ENCODE results near the gene PCDHGA9. TPM values are rescaled to one million over a fixed set of nuclear protein-coding genes. Genes with fewer than 3 reads are reported as not detected.
"Not testable (repeated sequence)": the region's sequence is repeated elsewhere in the genome, so short reads cannot be mapped to it uniquely, and the experiment has no call there.

Gene PCDHGA9
- total and polyA plus RNA-seq, 2 donors (not counting 3 experiments of a cell fraction or from before 2014, with no cell fraction given), result 1.1 to 3.9 TPM

GRCh38 chr5:141393267-141393666, 9.3 kb upstream of the PCDHGA9 start:
- no peak overlapping the region for H3K4me3 ChIP-seq (replicated peaks in 1 of 3; ENCODE audit: insufficient read depth in 1 of 3, low read depth in 1 of 3, low read length in 3 of 3)
- H4K20me1 ChIP-seq (replicated peaks; ENCODE audit: control insufficient read depth, extremely low read depth, insufficient read depth, low read length), result no peaks in the 10 kb centered on the region
- no peak overlapping the region for H3K27ac ChIP-seq (ENCODE audit: insufficient read depth, low read depth, low read length)
- peaks cover 2% of the 10 kb centered on the region for H3K9me3 ChIP-seq (replicated peaks; ENCODE audit: control insufficient read depth, insufficient read depth, low read length)
- intact Hi-C loops (cut with micrococcal nuclease) (no loop called here), dilution Hi-C loops (cut with MboI; ENCODE audit: extremely low pct_ligation_motif_present, low sequenced_read_pairs) (no loop called here)
- DNase-seq (ENCODE audit: low read depth, low spot score) (no peak), FAIRE-seq (no peak)
- no peaks in the 10 kb centered on the region for H3K9me1 ChIP-seq (replicated peaks; ENCODE audit: control insufficient read depth, extremely low read depth, insufficient read depth, low read length)
- H3K4me2 ChIP-seq (ENCODE audit: insufficient read depth, low read length), result no peak overlapping the region
- no peak overlapping the region for H2AFZ ChIP-seq (ENCODE audit: low read depth, low read length)
- no peak overlapping the region for H3K9ac ChIP-seq (replicated peaks; ENCODE audit: extremely low read depth, insufficient read depth, low read length)
- H3K79me2 ChIP-seq (ENCODE audit: control insufficient read depth, insufficient read depth, low read length), result no peaks in the 10 kb centered on the region
- CTCF ChIA-PET, result interaction anchor here (0.8 to 3.7 kb wide), 4 partner anchors 20 to 171 kb away, joined by 3 to 16 read pairs (median 6); partner anchors contain the start of genes PCDHGA10 and PCDHGA3
- no TSS peak for BruUV-seq (replicated peaks)
- H3K4me1 ChIP-seq (ENCODE audit: control insufficient read depth, extremely low read depth, insufficient read depth, low read length), result no peaks in the 10 kb centered on the region
- peaks cover 29 to 75% of the 10 kb centered on the region in 2 experiments for H3K27me3 ChIP-seq (ENCODE audit: control insufficient read depth in 2 of 2, insufficient read depth in 2 of 2, low read length in 2 of 2)
- no peaks in the 10 kb centered on the region for H3K36me3 ChIP-seq (ENCODE audit: control insufficient read depth in 2 of 2, extremely low read depth in 1 of 2, insufficient read depth in 2 of 2, low read length in 2 of 2)
- POLR2A ChIA-PET, result no interaction called here
- no peak for TF ChIP-seq POLR2A (IDR thresholded peaks at IDR 0.05; ENCODE audit: low read depth, low read length)
- TF ChIP-seq GATA2 (IDR thresholded peaks at IDR 0.05; ENCODE audit: insufficient read depth, insufficient read length, low read depth, low read length), result no peak
- TF ChIP-seq EZH2 (IDR thresholded peaks at IDR 0.05; ENCODE audit: borderline replicate concordance, low read depth, low read length, severe bottlenecking), result no peak
- no peak for TF ChIP-seq JUN (IDR thresholded peaks at IDR 0.05; ENCODE audit: borderline replicate concordance, insufficient read depth, insufficient read length, low read depth)
- no peak for TF ChIP-seq POLR2AphosphoS5 (IDR thresholded peaks at IDR 0.05; ENCODE audit: insufficient read depth, low read depth, low read length)
- no peak for TF ChIP-seq CTCF (IDR thresholded peaks at IDR 0.05; ENCODE audit: extremely low read depth in 1 of 2, insufficient read depth in 1 of 2, low read depth in 1 of 2, low read length in 2 of 2)
- no peak for TF ChIP-seq MAX (IDR thresholded peaks at IDR 0.05; ENCODE audit: insufficient read depth, insufficient read length)
- TF ChIP-seq MYC (IDR thresholded peaks at IDR 0.05; ENCODE audit: low read depth, low read length), result no peak
- TF ChIP-seq FOS (IDR thresholded peaks at IDR 0.05; ENCODE audit: borderline replicate concordance, insufficient read depth, low read length), result no peak

- FAIRE-seq; dilution Hi-C loops (cut with MboI; ENCODE audit: extremely low pct_ligation_motif_present, low sequenced_read_pairs); BruUV-seq (replicated peaks); H3K4me2 ChIP-seq (ENCODE audit: insufficient read depth, low read length); DNase-seq (ENCODE audit: low read depth, low spot score); H3K4me3 ChIP-seq (replicated peaks in 1 of 3; ENCODE audit: insufficient read depth in 1 of 3, low read depth in 1 of 3, low read length in 3 of 3); H3K9me3 ChIP-seq (replicated peaks; ENCODE audit: control insufficient read depth, insufficient read depth, low read length); H3K4me1 ChIP-seq (ENCODE audit: control insufficient read depth, extremely low read depth, insufficient read depth, low read length); POLR2A ChIA-PET; H3K27ac ChIP-seq (ENCODE audit: insufficient read depth, low read depth, low read length); H3K9me1 ChIP-seq (replicated peaks; ENCODE audit: control insufficient read depth, extremely low read depth, insufficient read depth, low read length); intact Hi-C loops (cut with micrococcal nuclease); H4K20me1 ChIP-seq (replicated peaks; ENCODE audit: control insufficient read depth, extremely low read depth, insufficient read depth, low read length); H2AFZ ChIP-seq (ENCODE audit: low read depth, low read length); H3K36me3 ChIP-seq (ENCODE audit: control insufficient read depth in 2 of 2, extremely low read depth in 1 of 2, insufficient read depth in 2 of 2, low read length in 2 of 2); H3K9ac ChIP-seq (replicated peaks; ENCODE audit: extremely low read depth, insufficient read depth, low read length); H3K79me2 ChIP-seq (ENCODE audit: control insufficient read depth, insufficient read depth, low read length): not testable (repeated sequence)
- CTCF ChIA-PET, result interaction anchor here (1.0 to 3.5 kb wide), 3 partner anchors 13 to 171 kb away, joined by 3 to 21 read pairs (median 3); partner anchors contain the start of genes PCDHB14 and PCDHGA7
- H3K27me3 ChIP-seq (ENCODE audit: control insufficient read depth in 2 of 2, insufficient read depth in 2 of 2, low read length in 2 of 2), result peaks cover 32 to 81% of the 10 kb centered on the region in 2 experiments
Measured at GRCh38 chr5:141394401-141395187, 8.0 kb upstream of the PCDHGA9 start.

Data from endothelial cell of umbilical vein (primary cell).